Muscle of leg (tissue), 11 donors: Measurements from ENCODE around the gene TEX36. TPM values are rescaled to one million over a fixed set of nuclear protein-coding genes. Genes with fewer than 3 reads are reported as not detected.
"Not testable (repeated sequence)": the region's sequence is repeated elsewhere in the genome, so short reads cannot be mapped to it uniquely, and the experiment has no call there.

Experiments used
- DNase-seq: peaks from one replicate; pipeline ENCODE4 v3.0.0; 2013
- H3K27ac ChIP-seq: one replicate; pipeline ENCODE4 v1.5.1; 2013; ENCODE audit warnings: mild to moderate bottlenecking, low read length, control low read depth
- H3K27me3 ChIP-seq: one replicate; pipeline ENCODE4 v1.6.1; 2013; ENCODE audit warnings: low read length; ENCODE audit not compliant: control insufficient read depth, insufficient read depth
- H3K36me3 ChIP-seq: one replicate; pipeline ENCODE4 v1.6.1; 2013; ENCODE audit warnings: low read length; ENCODE audit not compliant: control insufficient read depth, insufficient read depth
- H3K4me1 ChIP-seq: one replicate; pipeline ENCODE4 v1.6.1; 2013; ENCODE audit warnings: low read length; ENCODE audit not compliant: control insufficient read depth, insufficient read depth
- H3K4me3 ChIP-seq: one replicate; pipeline ENCODE4 v1.5.1; 2013; ENCODE audit warnings: low read length, control low read depth
- H3K9me3 ChIP-seq: replicated peaks from 2 replicates; pipeline ENCODE4 v1.6.1; 2013; ENCODE audit warnings: low read depth, low read length; ENCODE audit not compliant: control insufficient read depth
- WGBS: methylation state at CpG from one replicate; pipeline ENCODE4 v1.1.5; 2013; ENCODE audit warnings: missing lambda C conversion rate; ENCODE audit not compliant: insufficient coverage; 5-methylcytosine and 5-hydroxymethylcytosine counted together
- polyA plus RNA-seq, 8 donors: library from polyadenylated mRNA; unstranded; fragments of 120-200 nt; gene quantifications; one replicate each; pipeline versions ENCODE4 v1.2.1 to v1.2.3, GENCODE V29; 2013; ENCODE audit warnings: inconsistent platforms in 1 of 8, low replicate concordance in 1 of 8; ENCODE audit not compliant: insufficient read length in 8 of 8, insufficient read depth in 1 of 8
- total RNA-seq: library from RNA; stranded (reverse); fragments of 120-200 nt; gene quantifications from one replicate; pipeline ENCODE4 v1.2.4, GENCODE V29; 2013

The TEX36 gene
- total and polyA plus RNA-seq, 9 donors = 0.50 TPM; not detected in 8

DNA sequence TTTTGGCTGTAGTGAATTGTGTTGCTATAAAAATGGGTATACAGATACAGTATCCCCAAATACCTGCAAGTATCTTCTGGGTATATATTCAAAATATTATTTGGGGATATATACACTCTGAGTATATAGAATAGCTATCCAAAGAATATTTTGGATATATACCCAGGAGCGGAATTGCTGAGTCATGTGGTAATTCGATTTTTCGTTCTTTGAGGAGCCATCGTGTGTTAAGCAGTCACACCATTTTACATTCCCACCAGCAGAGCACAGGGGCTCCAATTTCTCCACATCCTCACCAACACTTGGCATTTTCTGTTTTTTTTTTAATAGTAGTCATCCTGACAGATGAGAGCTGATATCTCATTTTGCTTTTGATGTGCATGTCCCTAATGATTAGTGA is 61.9 kb downstream of the TEX36 start:
- peaks cover 4% of the 10 kb centered on the region for H3K27me3 ChIP-seq
- no peaks in the 10 kb centered on the region for H3K36me3 ChIP-seq
- H3K4me3 ChIP-seq = no peak overlapping the region
- no CpG with 5 or more reads among the region's 4 CpGs for WGBS
- no peak for DNase-seq
- H3K27ac ChIP-seq = no peak overlapping the region
- no peaks in the 10 kb centered on the region for H3K4me1 ChIP-seq
- no peaks in the 10 kb centered on the region for H3K9me3 ChIP-seq

DNA sequence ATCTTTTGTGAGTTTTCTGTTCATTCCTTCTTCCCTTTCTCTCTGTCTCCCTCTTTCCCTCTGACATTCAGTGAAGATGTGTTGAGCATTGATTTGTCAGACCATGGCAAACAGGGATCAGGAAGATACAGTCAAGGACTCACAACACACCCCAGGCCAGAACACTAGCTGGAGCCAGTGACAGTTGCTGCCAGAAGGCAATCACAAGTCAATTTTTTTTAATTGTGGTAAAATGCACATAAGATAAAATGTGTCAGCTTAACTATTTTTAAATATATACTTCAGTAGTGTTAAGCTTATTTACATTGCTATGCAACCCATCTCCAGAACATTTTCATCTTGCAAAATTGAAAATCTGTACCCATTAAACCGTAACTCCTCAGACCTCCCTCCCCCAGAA is 62.6 kb downstream of the TEX36 start:
- H3K4me1 ChIP-seq = no peaks in the 10 kb centered on the region
- 100% methylated on average over 1 of the region's 1 CpG for WGBS
- no peak overlapping the region for H3K4me3 ChIP-seq
- H3K27ac ChIP-seq = no peak overlapping the region
- H3K36me3 ChIP-seq = no peaks in the 10 kb centered on the region
- H3K27me3 ChIP-seq = peaks cover 2% of the 10 kb centered on the region
- no peak for DNase-seq
- no peaks in the 10 kb centered on the region for H3K9me3 ChIP-seq

DNA sequence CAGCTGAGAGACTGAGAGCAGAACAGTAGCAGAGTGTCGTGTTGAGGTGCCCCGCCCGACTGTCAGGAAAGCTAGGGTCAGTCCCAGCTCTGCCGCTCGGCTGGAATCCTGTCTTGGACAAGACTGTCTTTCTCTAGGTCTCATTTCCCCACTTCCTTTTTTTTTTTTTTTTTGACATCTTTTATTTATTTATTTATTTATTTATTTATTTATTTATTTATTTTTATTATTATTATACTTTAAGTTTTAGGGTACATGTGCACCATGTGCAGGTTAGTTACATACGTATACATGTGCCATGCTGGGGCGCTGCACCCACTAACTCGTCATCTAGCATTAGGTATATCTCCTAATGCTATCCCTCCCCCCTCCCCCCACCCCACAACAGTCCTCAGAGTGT is 69.9 kb downstream of the TEX36 start:
- WGBS = 75% methylated on average over 1 of the region's 8 CpGs
- H3K4me1 ChIP-seq, H3K9me3 ChIP-seq, H3K36me3 ChIP-seq, H3K27ac ChIP-seq, DNase-seq, H3K27me3 ChIP-seq, H3K4me3 ChIP-seq: not testable (repeated sequence)

DNA sequence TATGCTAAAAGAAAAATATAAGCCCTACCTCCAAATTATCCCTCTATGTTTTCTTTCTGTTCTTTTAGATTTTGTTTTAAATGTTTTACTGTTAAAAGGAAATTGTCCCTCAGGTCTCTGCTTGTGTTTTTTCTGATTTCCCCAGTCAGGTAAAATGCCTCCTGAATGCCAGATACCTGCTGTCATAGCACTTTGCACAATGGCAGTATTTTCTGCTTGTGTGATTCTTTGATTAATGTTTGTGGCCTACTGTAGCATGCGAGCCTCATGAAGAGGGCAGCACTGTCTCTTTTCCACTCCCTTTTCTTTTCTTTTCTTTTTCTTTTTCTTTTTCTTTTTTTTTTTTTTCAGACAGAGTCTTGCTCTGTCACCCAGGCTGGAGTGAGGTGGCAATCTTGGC is 71.2 kb downstream of the TEX36 start:
- Histone ChIP-seq H3K27ac (no peak overlapping the region), H3K27me3 (no peaks in the 10 kb centered on the region), H3K9me3 (no peaks in the 10 kb centered on the region), H3K4me3 (no peak overlapping the region), H3K36me3 (no peaks in the 10 kb centered on the region), H3K4me1 (no peaks in the 10 kb centered on the region)
- no CpG with 5 or more reads among the region's 1 CpG for WGBS
- DNase-seq = no peak

DNA sequence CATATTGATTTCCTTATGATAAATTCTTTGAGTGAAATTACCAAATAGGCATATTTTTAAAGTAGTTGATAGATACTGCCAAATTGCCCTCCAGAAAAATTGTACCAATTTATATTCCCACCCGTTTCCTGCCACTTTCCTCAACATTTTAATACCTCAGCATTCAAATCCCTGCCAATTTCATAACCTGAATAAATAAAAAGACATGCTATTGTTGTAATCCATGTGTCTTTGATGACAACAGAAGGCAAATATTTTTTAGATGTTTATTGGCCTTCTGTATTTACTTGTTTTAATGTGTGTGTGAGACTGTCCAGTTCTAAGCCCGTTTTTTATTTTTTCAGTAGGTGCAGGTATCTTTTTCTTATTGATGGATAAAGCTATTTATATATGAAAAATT is 71.7 kb downstream of the TEX36 start:
- H3K9me3 ChIP-seq = no peaks in the 10 kb centered on the region
- H3K4me1 ChIP-seq = no peaks in the 10 kb centered on the region
- H3K4me3 ChIP-seq = no peak overlapping the region
- H3K27ac ChIP-seq = no peak overlapping the region
- no peak for DNase-seq
- no peaks in the 10 kb centered on the region for H3K36me3 ChIP-seq
- WGBS = no CpG with 5 or more reads among the region's 2 CpGs
- no peaks in the 10 kb centered on the region for H3K27me3 ChIP-seq

DNA sequence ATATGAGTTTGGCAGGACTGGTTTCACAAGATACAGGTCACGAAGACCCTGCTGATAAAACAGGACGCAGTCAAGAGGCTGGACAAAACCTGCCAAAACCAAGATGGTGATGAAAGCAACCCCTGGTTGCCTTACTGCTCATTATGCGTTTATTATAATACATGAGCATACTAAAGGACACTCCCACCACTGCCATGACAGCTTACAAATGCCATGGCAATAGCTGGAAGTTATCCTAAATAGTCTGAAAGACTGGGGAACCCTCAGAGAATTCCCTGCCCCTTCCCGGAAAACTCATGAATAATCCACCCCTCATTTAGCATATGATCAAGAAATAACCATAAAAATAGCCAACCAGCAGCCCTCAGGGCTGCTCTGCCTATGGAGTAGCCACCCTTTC is 73.1 kb downstream of the TEX36 start:
- WGBS = 75% methylated on average over 1 of the region's 4 CpGs

DNA sequence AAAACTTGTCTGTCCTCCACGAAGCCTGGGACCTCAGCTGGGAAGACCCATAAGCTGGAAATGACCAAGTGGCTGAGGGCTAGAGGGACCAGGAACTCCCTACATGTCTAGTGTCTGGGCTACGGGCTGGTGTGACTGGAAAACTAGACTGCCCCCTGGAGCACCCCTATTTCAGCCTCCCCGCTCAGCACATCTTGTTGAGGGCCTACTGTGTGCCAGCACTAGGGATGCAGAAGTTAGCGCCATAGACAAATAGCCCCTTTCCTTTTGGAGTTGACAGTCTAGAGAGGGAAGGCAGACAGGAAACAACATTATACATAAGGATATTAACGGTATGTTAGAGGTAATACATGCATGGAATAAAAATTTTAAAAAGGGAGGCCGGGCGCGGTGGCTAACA is 74.5 kb downstream of the TEX36 start:
- DNase-seq = no peak
- WGBS = 86% methylated on average over 2 of the region's 8 CpGs
- Histone ChIP-seq H3K27me3 (no peaks in the 10 kb centered on the region), H3K4me1 (no peaks in the 10 kb centered on the region), H3K9me3 (no peaks in the 10 kb centered on the region), H3K4me3 (no peak overlapping the region), H3K36me3 (no peaks in the 10 kb centered on the region), H3K27ac (no peak overlapping the region)

More for the DNA sequence above, 73.1 kb downstream of the TEX36 start:
- no peak overlapping the region for H3K4me3 ChIP-seq
- no peaks in the 10 kb centered on the region for H3K27me3 ChIP-seq
- H3K36me3 ChIP-seq = no peaks in the 10 kb centered on the region
- no peak overlapping the region for H3K27ac ChIP-seq
- DNase-seq = no peak
- H3K4me1 ChIP-seq = no peaks in the 10 kb centered on the region
- no peaks in the 10 kb centered on the region for H3K9me3 ChIP-seq

DNA sequence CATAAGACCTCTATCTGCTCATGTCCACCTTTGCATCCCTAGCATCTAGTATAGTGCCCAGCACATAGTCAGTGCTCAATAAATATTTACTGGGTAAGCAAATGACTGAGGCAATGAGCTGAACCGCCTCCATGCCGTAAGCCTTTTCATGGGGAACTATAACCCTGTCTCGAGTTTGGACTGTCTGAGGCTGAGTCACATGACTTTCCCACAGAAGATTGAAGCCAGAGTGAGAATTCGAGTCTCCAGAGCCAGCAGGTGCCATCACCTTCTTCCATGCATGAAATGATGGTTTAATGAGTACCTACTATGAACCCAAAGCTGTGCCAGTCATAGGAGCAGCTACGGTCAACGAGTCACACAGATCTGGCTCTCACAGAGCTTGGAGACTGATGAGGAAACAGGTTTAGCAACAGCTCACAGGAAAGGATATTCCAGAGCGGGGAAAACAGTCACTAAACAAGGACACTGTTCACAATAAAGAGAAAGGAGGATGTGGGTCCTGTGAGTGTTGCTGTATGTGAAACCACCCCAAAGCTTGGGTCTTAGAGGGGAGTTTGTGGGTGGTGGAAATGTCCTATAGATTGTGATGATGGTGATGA is 75.2 kb downstream of the TEX36 start:
- Histone ChIP-seq H3K9me3 (no peaks in the 10 kb centered on the region), H3K27me3 (no peaks in the 10 kb centered on the region), H3K27ac (no peak overlapping the region), H3K4me3 (no peak overlapping the region), H3K4me1 (no peaks in the 10 kb centered on the region), H3K36me3 (no peaks in the 10 kb centered on the region)
- WGBS = 86% methylated on average over 6 of the region's 7 CpGs
- no peak for DNase-seq

GRCh38 chr10:125606414-125607010 is 76.5 kb downstream of the TEX36 start:
- H3K9me3 ChIP-seq = no peaks in the 10 kb centered on the region
- no peaks in the 10 kb centered on the region for H3K36me3 ChIP-seq
- DNase-seq = no peak
- no peaks in the 10 kb centered on the region for H3K4me1 ChIP-seq
- WGBS = 33% methylated on average over 1 of the region's 9 CpGs
- no peaks in the 10 kb centered on the region for H3K27me3 ChIP-seq
- H3K4me3 ChIP-seq = no peak overlapping the region
- H3K27ac ChIP-seq = no peak overlapping the region
